COLO668 (cell line): ENCODE data around the gene GALNT17.
"Not testable (repeated sequence)": the region's sequence is repeated elsewhere in the genome, so short reads cannot be mapped to it uniquely, and the experiment has no call there.

Experiments
- DNase-seq: peaks from one replicate; lab custom pipeline; 2025; ENCODE audit not compliant: unreplicated experiment; lab: John Stamatoyannopoulos, UW

Gene GALNT17

GRCh38 chr7:71615017-71615416 is 483.1 kb downstream of the GALNT17 start:
- DNase-seq, result no peak

GRCh38 chr7:71616217-71616616 is 484.3 kb downstream of the GALNT17 start:
- DNase-seq, result no peak

GRCh38 chr7:71618278-71618677 is 486.3 kb downstream of the GALNT17 start:
- no peak for DNase-seq

- DNase-seq, result no peak
Measured at GRCh38 chr7:71625545-71625944, 493.6 kb downstream of the GALNT17 start.

GRCh38 chr7:71626206-71626605 is 494.3 kb downstream of the GALNT17 start:
- no peak for DNase-seq

GRCh38 chr7:71627651-71628050 is 495.7 kb downstream of the GALNT17 start:
- no peak for DNase-seq

GRCh38 chr7:71630516-71630915 is 498.6 kb downstream of the GALNT17 start:
- no peak for DNase-seq

- DNase-seq, result no peak
Measured at GRCh38 chr7:71633551-71634008, 501.6 kb downstream of the GALNT17 start.

- not testable (repeated sequence) for DNase-seq
Measured at GRCh38 chr7:71635849-71636248, 503.9 kb downstream of the GALNT17 start.

GRCh38 chr7:71636329-71636728 is 504.4 kb downstream of the GALNT17 start:
- DNase-seq, result no peak

- DNase-seq, result no peak
Measured at GRCh38 chr7:71637578-71637977, 505.6 kb downstream of the GALNT17 start.

GRCh38 chr7:71638108-71638507 is 506.2 kb downstream of the GALNT17 start:
- no peak for DNase-seq

GRCh38 chr7:71639382-71640085 is 507.6 kb downstream of the GALNT17 start:
- no peak for DNase-seq

- DNase-seq, result not testable (repeated sequence)
Measured at GRCh38 chr7:71643031-71643430, 511.1 kb downstream of the GALNT17 start.

- no peak for DNase-seq
Measured at GRCh38 chr7:71645836-71646235, 513.9 kb downstream of the GALNT17 start.

- no peak for DNase-seq
Measured at GRCh38 chr7:71649812-71650211, 517.9 kb downstream of the GALNT17 start.

- DNase-seq, result no peak
Measured at GRCh38 chr7:71650653-71651337, 518.9 kb downstream of the GALNT17 start.

- no peak for DNase-seq
Measured at GRCh38 chr7:71652510-71652909, 520.6 kb downstream of the GALNT17 start.

GRCh38 chr7:71657386-71657785 is 525.4 kb downstream of the GALNT17 start:
- DNase-seq, result no peak

GRCh38 chr7:71659622-71660021 is 527.7 kb downstream of the GALNT17 start:
- no peak for DNase-seq

GRCh38 chr7:71661671-71662224 is 529.8 kb downstream of the GALNT17 start:
- no peak for DNase-seq

- DNase-seq, result no peak
Measured at GRCh38 chr7:71665716-71666115, 533.8 kb downstream of the GALNT17 start.
